Small intestine (tissue), 7 donors: Measurements from ENCODE around the gene HSD17B2. TPM values are rescaled to one million over a fixed set of nuclear protein-coding genes. Genes with fewer than 3 reads are reported as not detected.

Source experiments
- DNase-seq, 2 donors: peaks; one replicate each; pipeline versions ENCODE4 v3.0.0 to v3.0.0-alpha.2; 2013
- FAIRE-seq: peaks from 2 replicates; lab custom pipeline; 2012; peaks lifted over from hg19 to GRCh38; lab: Jason Lieb, UNC
- H3K27ac ChIP-seq, 3 donors: one replicate each; pipeline ENCODE4 v1.5.1; 2013; ENCODE audit warnings: low read length in 2 of 3, mild to moderate bottlenecking in 2 of 3, control low read depth in 1 of 3, inconsistent platforms in 1 of 3, low read depth in 1 of 3, moderate library complexity in 1 of 3
- H3K27me3 ChIP-seq, 3 donors: one replicate each; pipeline ENCODE4 v1.6.1; 2013; ENCODE audit warnings: low read length in 3 of 3, inconsistent platforms in 1 of 3; ENCODE audit not compliant: control insufficient read depth in 3 of 3, insufficient read depth in 3 of 3
- H3K36me3 ChIP-seq, 3 donors: one replicate each; pipeline ENCODE4 v1.6.1; 2013; ENCODE audit warnings: low read length in 3 of 3, inconsistent platforms in 1 of 3, low read depth in 1 of 3, mild to moderate bottlenecking in 1 of 3, moderate library complexity in 1 of 3; ENCODE audit not compliant: control insufficient read depth in 3 of 3, insufficient read depth in 2 of 3
- H3K4me1 ChIP-seq, 3 donors: one replicate each; pipeline ENCODE4 v1.6.1; 2013; ENCODE audit warnings: low read length in 2 of 3, inconsistent platforms in 1 of 3, low read depth in 1 of 3, mild to moderate bottlenecking in 1 of 3, moderate library complexity in 1 of 3; ENCODE audit not compliant: control insufficient read depth in 3 of 3, insufficient read depth in 2 of 3
- H3K4me3 ChIP-seq, 3 donors: one replicate each; pipeline ENCODE4 v1.5.1; 2013; ENCODE audit warnings: low read length in 3 of 3, control low read depth in 1 of 3, inconsistent platforms in 1 of 3, low read depth in 1 of 3, mild to moderate bottlenecking in 1 of 3, moderate library complexity in 1 of 3
- H3K9me3 ChIP-seq, 2 donors: one replicate each; pipeline ENCODE4 v1.6.1; 2013; ENCODE audit warnings: low read depth in 1 of 2, low read length in 1 of 2; ENCODE audit not compliant: control insufficient read depth in 2 of 2, insufficient read depth in 1 of 2
- WGBS, 3 donors: extraction: QIAGEN DNeasy Blood & Tissue Kit; methylation state at CpG; one replicate each; pipeline ENCODE4 v1.1.7; 2013; 5-methylcytosine and 5-hydroxymethylcytosine counted together
- polyA plus RNA-seq, 4 donors: library from polyadenylated mRNA; stranded (reverse) in 3 of 4; unstranded in 1 of 4; fragments of 200-250 nt in 3 of 4; fragments of 120-200 nt in 1 of 4; gene quantifications; one replicate each; pipeline versions ENCODE4 v1.2.1 to v1.2.3, GENCODE V29; 2013
- donor health status: healthy with polysubstance abuse.
- donor health status: control.
- donor health status: control.
- donor health status: Bipolar disorder and iron deficiency.
- donor health status: healthy.

The HSD17B2 gene
- polyA plus RNA-seq, 4 donors, result 71.7 to 250 (median 182) TPM

GRCh38 chr16:82063456-82064082, 28.5 kb downstream of the HSD17B2 start:
- peaks cover 0 to 11% (median 6%) of the 10 kb centered on the region in 3 donors for H3K36me3 ChIP-seq
- WGBS, 3 donors, result 40 to 56% (median 48%) methylated on average over 5 of the region's 5 CpGs
- H3K27me3 ChIP-seq, result no peaks in the 10 kb centered on the region
- peak in 1 of 2 donors; percentile 11 for DNase-seq
- H3K4me1 ChIP-seq, result peaks cover 6 to 55% (median 14%) of the 10 kb centered on the region in 3 donors
- FAIRE-seq, result no peak
- no peaks in the 10 kb centered on the region for H3K9me3 ChIP-seq
- peak overlapping the region in 1 of 3 donors; percentile 14 for H3K27ac ChIP-seq
- no peak overlapping the region for H3K4me3 ChIP-seq

- Histone ChIP-seq H3K9me3 (no peaks in the 10 kb centered on the region), H3K27ac (peak overlapping the region in 1 of 3 donors; percentile 80), H3K4me1 (peaks cover 4 to 38% (median 4%) of the 10 kb centered on the region in 3 donors), H3K4me3 (no peak overlapping the region), H3K36me3 (peaks cover 0 to 31% (median 18%) of the 10 kb centered on the region in 3 donors), H3K27me3 (no peaks in the 10 kb centered on the region)
- DNase-seq (peak in 1 of 2 donors; percentile 69), FAIRE-seq (no peak)
- 33 to 52% (median 43%) methylated on average over 6 of the region's 6 CpGs for WGBS, 3 donors
These were observed 32.2 kb downstream of the HSD17B2 start for GRCh38 chr16:82067042-82067803.

DNA sequence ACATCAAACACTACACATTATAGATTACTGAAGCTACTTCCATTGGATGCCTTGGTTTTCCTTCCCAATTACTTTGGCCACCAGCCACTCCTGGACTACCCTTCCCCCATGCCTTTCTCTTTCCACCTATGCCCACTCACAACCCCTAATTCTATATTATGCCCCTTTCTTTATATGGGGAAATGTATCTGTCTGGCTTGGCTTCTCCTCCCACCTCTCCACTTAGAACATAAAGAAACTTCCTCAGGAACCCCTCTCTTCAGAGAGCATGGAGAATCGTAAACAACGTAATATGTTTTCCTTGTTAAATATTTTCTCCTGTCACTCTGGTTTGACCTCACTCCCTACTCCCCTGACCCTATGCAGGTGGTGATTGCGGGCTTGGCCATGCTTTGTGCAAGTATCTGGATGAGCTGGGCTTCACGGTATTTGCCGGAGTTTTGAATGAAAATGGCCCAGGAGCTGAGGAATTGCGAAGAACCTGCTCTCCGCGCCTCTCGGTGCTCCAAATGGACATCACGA, 32.8 kb downstream of the HSD17B2 start:
- H3K4me3 ChIP-seq, result no peak overlapping the region
- WGBS, 3 donors, result 90 to 93% (median 93%) methylated on average over 10 of the region's 10 CpGs
- DNase-seq (no peak), FAIRE-seq (no peak)
- peaks cover 0 to 36% (median 18%) of the 10 kb centered on the region in 3 donors for H3K36me3 ChIP-seq
- H3K4me1 ChIP-seq, result peaks cover 2 to 38% (median 3%) of the 10 kb centered on the region in 3 donors
- H3K27me3 ChIP-seq, result no peaks in the 10 kb centered on the region
- H3K9me3 ChIP-seq, result no peaks in the 10 kb centered on the region
- peak overlapping the region in 1 of 3 donors; percentile 80 for H3K27ac ChIP-seq

GRCh38 chr16:82070656-82071369, 35.8 kb downstream of the HSD17B2 start:
- Histone ChIP-seq H3K27ac (no peak overlapping the region), H3K36me3 (peaks cover 0 to 33% (median 17%) of the 10 kb centered on the region in 3 donors), H3K4me1 (peaks cover 0 to 28% (median 0%) of the 10 kb centered on the region in 3 donors), H3K4me3 (no peak overlapping the region), H3K27me3 (no peaks in the 10 kb centered on the region), H3K9me3 (no peaks in the 10 kb centered on the region)
- FAIRE-seq (no peak), DNase-seq (no peak)
- 77 to 87% (median 81%) methylated on average over 4 of the region's 4 CpGs for WGBS, 3 donors

GRCh38 chr16:82071421-82071820, 36.4 kb downstream of the HSD17B2 start:
- DNase-seq (no peak), FAIRE-seq (no peak)
- Histone ChIP-seq H3K27ac (no peak overlapping the region), H3K36me3 (peaks cover 0 to 33% (median 17%) of the 10 kb centered on the region in 3 donors), H3K9me3 (peaks cover 0 to under 1% of the 10 kb centered on the region in 2 donors), H3K4me1 (peaks cover 0 to 22% (median 0%) of the 10 kb centered on the region in 3 donors), H3K4me3 (no peak overlapping the region), H3K27me3 (no peaks in the 10 kb centered on the region)
- 79 to 87% (median 83%) methylated on average over 4 of the region's 4 CpGs for WGBS, 3 donors

GRCh38 chr16:82072313-82072712, 37.3 kb downstream of the HSD17B2 start:
- H3K4me1 ChIP-seq, result peaks cover 0 to 15% (median 0%) of the 10 kb centered on the region in 3 donors
- WGBS, 3 donors, result 26 to 44% (median 39%) methylated on average over 1 of the region's 1 CpG
- no peak overlapping the region for H3K27ac ChIP-seq
- no peak for FAIRE-seq
- no peaks in the 10 kb centered on the region for H3K27me3 ChIP-seq
- H3K9me3 ChIP-seq, result peaks cover 0 to 4% of the 10 kb centered on the region in 2 donors
- peaks cover 0 to 33% (median 17%) of the 10 kb centered on the region in 3 donors for H3K36me3 ChIP-seq
- H3K4me3 ChIP-seq, result no peak overlapping the region
- DNase-seq, result no peak

DNA sequence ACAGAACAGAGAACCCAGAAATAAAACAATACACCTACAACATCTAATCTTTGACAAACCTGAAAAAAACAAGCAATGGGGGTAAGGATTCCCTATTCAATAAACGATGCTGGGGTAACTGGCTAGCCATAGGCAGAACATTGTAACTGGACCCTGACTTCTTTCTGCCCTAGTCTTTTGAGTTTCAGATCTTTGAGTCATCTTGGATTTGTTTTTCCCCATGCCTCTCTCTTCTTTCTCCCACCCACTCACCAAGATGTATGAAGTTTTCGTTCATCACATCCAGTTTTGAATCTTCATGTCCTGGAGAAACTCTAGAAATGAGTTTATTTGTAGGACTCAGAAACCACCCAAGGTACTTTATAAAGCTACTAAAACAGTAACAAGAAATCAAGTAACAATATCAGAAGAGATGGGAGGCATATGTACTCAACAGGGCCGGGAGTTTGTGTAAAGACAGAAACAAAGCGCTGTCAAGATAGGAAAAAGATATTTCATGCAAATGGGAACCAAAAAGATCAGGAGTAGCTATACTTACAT, 39.0 kb downstream of the HSD17B2 start:
- no peak for DNase-seq
- no peak for FAIRE-seq
- no peaks in the 10 kb centered on the region for H3K4me1 ChIP-seq
- H3K36me3 ChIP-seq, result peaks cover 0 to 23% (median 9%) of the 10 kb centered on the region in 3 donors
- peaks cover 0 to 4% of the 10 kb centered on the region in 2 donors for H3K9me3 ChIP-seq
- no peak overlapping the region for H3K4me3 ChIP-seq
- WGBS, 3 donors, result 78 to 92% (median 85%) methylated on average over 4 of the region's 4 CpGs
- no peaks in the 10 kb centered on the region for H3K27me3 ChIP-seq
- H3K27ac ChIP-seq, result no peak overlapping the region
